ENCODE measurements around the gene EXOSC5.

GRCh38 chr19:41407271-41407670 lies 10.1 kb upstream of the EXOSC5 start:
- TF ChIP-seq EZH2phosphoT487 (IDR thresholded peaks at IDR 0.05; ENCODE audit: borderline replicate concordance, low read depth): no peak
- TF ChIP-seq MAX (IDR thresholded peaks at IDR 0.05; ENCODE audit: low read depth): no peak
- no peak for TF ChIP-seq CTCF (IDR thresholded peaks at IDR 0.05)
- TF ChIP-seq SIN3A (IDR thresholded peaks at IDR 0.05; ENCODE audit: borderline replicate concordance, low read depth, low read length): no peak
- no peak for TF ChIP-seq REST (IDR thresholded peaks at IDR 0.05; ENCODE audit: low read depth, low read length)
- no peak for TF ChIP-seq NRF1 (IDR thresholded peaks at IDR 0.05; ENCODE audit: low read depth, low read length)
- no peak for TF ChIP-seq RFX5 (IDR thresholded peaks at IDR 0.05; ENCODE audit: low read length)
- no peak for TF ChIP-seq NFIC (IDR thresholded peaks at IDR 0.05; ENCODE audit: borderline replicate concordance)

All from SK-N-SH (cell line).